DMS114 treated with DMSO at 0.1 percent for 48 hours (cell line): ENCODE results near the gene DENND4C.
A peak's percentile ranks its signal among the peaks of the same experiment; 100 is the strongest.
"Not testable (repeated sequence)": the region's sequence is repeated elsewhere in the genome, so short reads cannot be mapped to it uniquely, and the experiment has no call there.

ENCODE experiments used
- DNase-seq: peaks from one replicate; lab custom pipeline; 2025; ENCODE audit not compliant: unreplicated experiment; lab: John Stamatoyannopoulos, UW

DENND4C gene

GRCh38 chr9:19408693-19409400, 178.4 kb downstream of the DENND4C start, which contains the start of gene ACER2:
Gene ACER2 (plus strand): TSS chr9:19409009. CDS start chr9:19409085, 76 bp downstream.
- DNase-seq = peak; percentile 42

GRCh38 chr9:19409401-19410194, 179.1 kb downstream of the DENND4C start:
- no peak for DNase-seq

GRCh38 chr9:19410195-19410503, 179.7 kb downstream of the DENND4C start:
- DNase-seq = no peak

GRCh38 chr9:19410594-19410993, 180.1 kb downstream of the DENND4C start:
- no peak for DNase-seq

- no peak for DNase-seq
These were observed 180.8 kb downstream of the DENND4C start for GRCh38 chr9:19411316-19411715.

GRCh38 chr9:19413456-19413855, 183.0 kb downstream of the DENND4C start:
- DNase-seq = not testable (repeated sequence)

GRCh38 chr9:19416143-19416542, 185.7 kb downstream of the DENND4C start:
- DNase-seq = no peak

GRCh38 chr9:19420877-19421276, 190.4 kb downstream of the DENND4C start:
- no peak for DNase-seq
